NCI-H1048 (cell line): ENCODE results near the gene MYO7B.
"Not testable (repeated sequence)": the region's sequence is repeated elsewhere in the genome, so short reads cannot be mapped to it uniquely, and the experiment has no call there.

Experiments
- DNase-seq: peaks from one replicate; lab custom pipeline; 2025; lab: John Stamatoyannopoulos, UW

MYO7B gene

GRCh38 chr2:127552846-127553245 lies 17.4 kb downstream of the MYO7B start:
- no peak for DNase-seq

GRCh38 chr2:127558911-127559310 lies 23.4 kb downstream of the MYO7B start:
- DNase-seq = no peak

- no peak for DNase-seq
Measured at GRCh38 chr2:127559454-127559853, 24.0 kb downstream of the MYO7B start.

- DNase-seq = no peak
Measured at GRCh38 chr2:127560201-127560930, 24.9 kb downstream of the MYO7B start.

GRCh38 chr2:127560931-127561280 lies 25.4 kb downstream of the MYO7B start:
- DNase-seq = no peak

GRCh38 chr2:127561371-127561770 lies 25.9 kb downstream of the MYO7B start:
- DNase-seq = no peak

GRCh38 chr2:127562936-127563335 lies 27.5 kb downstream of the MYO7B start:
- no peak for DNase-seq

GRCh38 chr2:127563458-127564428 lies 28.3 kb downstream of the MYO7B start:
- DNase-seq = no peak

- DNase-seq = no peak
Measured at GRCh38 chr2:127564429-127565260, 29.2 kb downstream of the MYO7B start.

GRCh38 chr2:127565261-127566138 lies 30.0 kb downstream of the MYO7B start:
- DNase-seq = no peak

- no peak for DNase-seq
Measured at GRCh38 chr2:127566139-127566417, 30.6 kb downstream of the MYO7B start.

- DNase-seq = no peak
Measured at GRCh38 chr2:127566576-127566975, 31.1 kb downstream of the MYO7B start.

GRCh38 chr2:127567351-127567854 lies 31.9 kb downstream of the MYO7B start:
- no peak for DNase-seq

- no peak for DNase-seq
Measured at GRCh38 chr2:127568128-127568527, 32.6 kb downstream of the MYO7B start.

GRCh38 chr2:127569666-127570065 lies 34.2 kb downstream of the MYO7B start:
- DNase-seq = no peak

GRCh38 chr2:127570282-127571250 lies 35.1 kb downstream of the MYO7B start:
- no peak for DNase-seq

- DNase-seq = not testable (repeated sequence)
Measured at GRCh38 chr2:127572352-127572751, 36.9 kb downstream of the MYO7B start.

GRCh38 chr2:127572841-127573240 lies 37.4 kb downstream of the MYO7B start:
- DNase-seq = no peak

GRCh38 chr2:127573298-127573697 lies 37.8 kb downstream of the MYO7B start:
- no peak for DNase-seq

- no peak for DNase-seq
Measured at GRCh38 chr2:127573771-127574170, 38.3 kb downstream of the MYO7B start.
